NCI-H2171 (cell line): Measurements from ENCODE around the gene INSIG1.

ENCODE experiments used
- DNase-seq: peaks from one replicate; lab custom pipeline; 2025; lab: John Stamatoyannopoulos, UW

Gene INSIG1

GRCh38 chr7:155349601-155350331 is 52.1 kb downstream of the INSIG1 start:
- no peak for DNase-seq

- no peak for DNase-seq
Measured at GRCh38 chr7:155351120-155351870, 53.6 kb downstream of the INSIG1 start.

GRCh38 chr7:155352076-155352752 is 54.5 kb downstream of the INSIG1 start:
- no peak for DNase-seq

GRCh38 chr7:155352753-155353115 is 55.1 kb downstream of the INSIG1 start:
- DNase-seq = no peak

- DNase-seq = no peak
Measured at GRCh38 chr7:155353256-155353897, 55.7 kb downstream of the INSIG1 start.

- no peak for DNase-seq
Measured at GRCh38 chr7:155354371-155355048, 56.8 kb downstream of the INSIG1 start.

- DNase-seq = no peak
Measured at GRCh38 chr7:155355176-155355575, 57.5 kb downstream of the INSIG1 start.

- no peak for DNase-seq
Measured at GRCh38 chr7:155355745-155356144, 58.1 kb downstream of the INSIG1 start.

GRCh38 chr7:155356323-155357105 is 58.8 kb downstream of the INSIG1 start:
- DNase-seq = no peak

- no peak for DNase-seq
Measured at GRCh38 chr7:155357573-155358041, 59.9 kb downstream of the INSIG1 start.

GRCh38 chr7:155358066-155358947 is 60.6 kb downstream of the INSIG1 start:
- DNase-seq = no peak

- DNase-seq = no peak
Measured at GRCh38 chr7:155358948-155359712, 61.5 kb downstream of the INSIG1 start.
